GM12878 (cell line): ENCODE measurements around the gene ZBTB38. TPM values are rescaled to one million over a fixed set of nuclear protein-coding genes. Genes with fewer than 3 reads are reported as not detected.

Experiments
- ATAC-seq: fragments of 200-7000 bp; cut with Tn5 transposase; 3 replicates; pipeline ENCODE4 v1.9.1; 2020; ENCODE audit warnings: mild to moderate bottlenecking, moderate library complexity
- BruUV-seq: library from RNA; stranded (reverse); fragments of 400-500 nt; replicated peaks from 2 replicates; lab custom pipeline; 2021; lab: Mats Ljungman, UMichigan
- CTCF ChIA-PET: fragments of 300-600 bp; sonication (Branson Sonifier 250); formaldehyde crosslinking; extraction: SDS; loops from one replicate; lab custom pipeline; 2021; ENCODE audit warnings: inconsistent platforms; lab: Yijun Ruan, JAX
- POLR2A ChIA-PET: fragments of 350-600 bp; formaldehyde crosslinking; extraction: SDS; loops from one replicate; lab custom pipeline; 2021; ENCODE audit warnings: inconsistent platforms; lab: Charles Lee
- RAD21 ChIA-PET: fragments of 300-600 bp; sonication (Branson Sonifier 250); formaldehyde crosslinking; loops from one replicate; lab custom pipeline; 2023; ENCODE audit warnings: antibody characterized with exemption; ENCODE audit not compliant: unreplicated experiment; lab: Charles Lee
- SMC1A ChIA-PET: fragments of 300-600 bp; sonication (Branson Sonifier 250); formaldehyde crosslinking; loops from one replicate; lab custom pipeline; 2023; ENCODE audit not compliant: unreplicated experiment, uncharacterized antibody; lab: Charles Lee
- DNase-seq: peaks from one replicate; pipeline ENCODE4 v3.0.0-alpha.2; 2011; ENCODE audit warnings: low read depth, low spot score
- FAIRE-seq: peaks from 3 replicates; lab custom pipeline; 2011; peaks lifted over from hg19 to GRCh38; lab: Jason Lieb, UNC
- H2AFZ ChIP-seq: 2 replicates; pipeline ENCODE4 v1.6.0; 2011; ENCODE audit warnings: low read depth, low read length, control low read depth; ENCODE audit not compliant: control insufficient read depth
- H3K27ac ChIP-seq: 2 replicates; pipeline ENCODE4 v1.5.1; 2011; ENCODE audit warnings: control low read depth; ENCODE audit not compliant: control insufficient read depth, insufficient read depth
- H3K27me3 ChIP-seq, 2 experiments: replicated peaks in 1 of 2; 2 replicates each; pipeline versions ENCODE4 v1.6.0 to v1.6.1; 2011; ENCODE audit warnings: low read length in 1 of 2; ENCODE audit not compliant: control insufficient read depth in 2 of 2, insufficient read depth in 2 of 2
- H3K36me3 ChIP-seq, 2 experiments: 2 replicates each; pipeline ENCODE4 v1.5.1; 2011; ENCODE audit warnings: low read length in 1 of 2; ENCODE audit not compliant: control insufficient read depth in 2 of 2, insufficient read depth in 2 of 2
- H3K4me1 ChIP-seq: 2 replicates; pipeline ENCODE4 v1.6.1; 2011; ENCODE audit warnings: mild to moderate bottlenecking, low read length, moderate library complexity, mixed read lengths; ENCODE audit not compliant: control insufficient read depth, insufficient read depth
- H3K4me2 ChIP-seq: 2 replicates; pipeline ENCODE4 v1.6.0; 2011; ENCODE audit warnings: control low read depth; ENCODE audit not compliant: control insufficient read depth, insufficient read depth
- H3K4me3 ChIP-seq: fragments of 200-600 bp; sonication (generic); 2 replicates; pipeline ENCODE4 v1.5.1; 2016
- H3K79me2 ChIP-seq: 2 replicates; pipeline ENCODE4 v1.6.0; 2011; ENCODE audit warnings: low read length; ENCODE audit not compliant: control insufficient read depth, insufficient read depth
- H3K9ac ChIP-seq: 2 replicates; pipeline ENCODE4 v1.8.0; 2011; ENCODE audit warnings: low read length, control low read depth, mixed read lengths; ENCODE audit not compliant: control insufficient read depth, insufficient read depth
- H3K9me3 ChIP-seq: replicated peaks from 3 replicates; pipeline ENCODE4 v1.5.1; 2011; ENCODE audit warnings: mild to moderate bottlenecking, low read length; ENCODE audit not compliant: control insufficient read depth, insufficient read depth
- H4K20me1 ChIP-seq: 2 replicates; pipeline ENCODE4 v1.6.0; 2011; ENCODE audit not compliant: control insufficient read depth, insufficient read depth
- CREM ChIP-seq: IDR thresholded peaks from 2 replicates; pipeline ENCODE4 v1.6.1; 2014; ENCODE audit warnings: antibody characterized with exemption, low read depth
- EED ChIP-seq: sonication (generic); IDR thresholded peaks from 2 replicates; pipeline ENCODE4 v1.6.1; 2016; ENCODE audit warnings: antibody characterized with exemption, low read depth
- EP300 ChIP-seq, 2 experiments: fragments of 150-350 bp in 1 of 2; IDR thresholded peaks; 2 replicates each; pipeline ENCODE4 v1.6.1; 2011 to 2012; ENCODE audit warnings: low read depth in 2 of 2, low read length in 2 of 2, borderline replicate concordance in 1 of 2, improper control_type of control experiment in 1 of 2, inconsistent platforms in 1 of 2; ENCODE audit not compliant: control insufficient read depth in 1 of 2
- ESRRA ChIP-seq: IDR thresholded peaks from 2 replicates; pipeline ENCODE4 v1.6.1; 2012; ENCODE audit warnings: mild to moderate bottlenecking, low read length, improper control_type of control experiment
- IKZF1 ChIP-seq: fragments of 450-650 bp; conservative IDR thresholded peaks from 2 replicates; pipeline ENCODE4 v1.6.1; 2017; ENCODE audit warnings: antibody characterized with exemption, mild to moderate bottlenecking
- IKZF2 ChIP-seq, 2 experiments: fragments of 450-650 bp; IDR thresholded peaks; 2 replicates each; pipeline ENCODE4 v1.6.1; 2017; ENCODE audit warnings: mild to moderate bottlenecking in 2 of 2, moderate library complexity in 2 of 2
- IRF4 ChIP-seq: IDR thresholded peaks from 2 replicates; pipeline ENCODE4 v1.6.1; 2011; ENCODE audit warnings: low read depth, low read length
- KDM1A ChIP-seq: fragments of 200-600 bp; sonication (generic); IDR thresholded peaks from 2 replicates; pipeline ENCODE4 v1.6.1; 2016; ENCODE audit warnings: borderline replicate concordance
- MLLT1 ChIP-seq: fragments of 450-650 bp; IDR thresholded peaks from 2 replicates; pipeline ENCODE4 v1.6.1; 2016; ENCODE audit warnings: mild to moderate bottlenecking
- NBN ChIP-seq: fragments of 450-650 bp; IDR thresholded peaks from 2 replicates; pipeline ENCODE4 v1.6.1; 2016
- NR2C1 ChIP-seq: fragments of 450-650 bp; IDR thresholded peaks from 2 replicates; pipeline ENCODE4 v1.6.1; 2017; ENCODE audit warnings: antibody characterized with exemption, mild to moderate bottlenecking, moderate library complexity
- POU2F2 ChIP-seq: IDR thresholded peaks from 3 replicates; pipeline ENCODE4 v1.6.1; 2011; ENCODE audit warnings: low read depth, mild to moderate bottlenecking, low read length, borderline replicate concordance
- RAD51 ChIP-seq: fragments of 450-650 bp; IDR thresholded peaks from 2 replicates; pipeline ENCODE4 v1.6.1; 2016; ENCODE audit warnings: moderate library complexity, mild to moderate bottlenecking, inconsistent platforms
- RUNX3 ChIP-seq: IDR thresholded peaks from 2 replicates; pipeline ENCODE4 v1.6.1; 2012; ENCODE audit warnings: low read length, inconsistent platforms
- SPI1 ChIP-seq: IDR thresholded peaks from 2 replicates; pipeline ENCODE4 v1.6.1; 2011; ENCODE audit warnings: low read depth, mild to moderate bottlenecking, low read length, moderate library complexity, borderline replicate concordance; ENCODE audit not compliant: insufficient read depth
- USF1 ChIP-seq: IDR thresholded peaks from 2 replicates; pipeline ENCODE4 v1.6.1; 2011; ENCODE audit warnings: borderline replicate concordance, low read depth, mild to moderate bottlenecking, moderate library complexity, mixed read lengths, low read length; ENCODE audit not compliant: insufficient read depth; ENCODE audit errors: extremely low read length
- ZBTB33 ChIP-seq: fragments of 450-650 bp; IDR thresholded peaks from 2 replicates; pipeline ENCODE4 v1.6.1; 2017; ENCODE audit warnings: mild to moderate bottlenecking
- WGBS: methylation state at CpG from one replicate; pipeline ENCODE4 v1.1.6; 2016; ENCODE audit warnings: low lambda C conversion rate; ENCODE audit not compliant: insufficient replicate concordance, insufficient coverage; ENCODE audit errors: missing lambda C conversion rate; 5-methylcytosine and 5-hydroxymethylcytosine counted together
- in situ Hi-C: fragments of 300-500 bp; cut with MboI; formaldehyde crosslinking; loops from 9 replicates; pipeline ENCODE4 v1.14.3; 2018; ENCODE audit warnings: mixed read lengths
- intact Hi-C: fragments of 100-400 bp; cut with micrococcal nuclease; formaldehyde crosslinking; loops from one replicate; pipeline ENCODE4 v1.14.2; 2022; ENCODE audit not compliant: unreplicated experiment
- polyA plus RNA-seq, 11 experiments: library from polyadenylated mRNA; depleted of rRNA in 4 of 11; unstranded in 6 of 11; stranded (reverse) in 5 of 11; fragments of >200 nt; fragmentation: Nextera tagmentation in 4 of 11; fragmentation: Illumina TruSeq in 1 of 11; extraction: Ambion mirVana in 4 of 11; extraction: Trizol in 1 of 11; gene quantifications; 1 replicate in 1 of 11; 2 replicates in 10 of 11; pipeline versions ENCODE4 v1.2.1 to v1.2.3, GENCODE V29; 2011 to 2016; ENCODE audit warnings: inconsistent platforms in 2 of 11, missing spikeins in 2 of 11, low read depth in 1 of 11
- total RNA-seq, 4 experiments: library from RNA; depleted of rRNA in 3 of 4; stranded (reverse); fragments of >200 nt in 3 of 4; fragmentation: Illumina TruSeq in 1 of 4; extraction: Trizol in 1 of 4; gene quantifications; 2 replicates each; pipeline versions ENCODE4 v1.2.1 to v1.2.3, GENCODE V29; 2013 to 2021

The ZBTB38 gene
- total and polyA plus RNA-seq, 10 of the 15 experiments (the other 5 are each of a cell fraction or from before 2014, with no cell fraction given) = 34.2 to 115 (median 88.6) TPM

GRCh38 chr3:141375381-141376301 lies 7.3 kb downstream of the ZBTB38 start:
- H3K27ac ChIP-seq = peak overlapping the region; percentile 94
- in situ Hi-C loops (no loop called here), intact Hi-C loops (no loop called here)
- peaks cover 19% of the 10 kb centered on the region for H3K79me2 ChIP-seq
- DNase-seq (no peak), ATAC-seq (no peak), FAIRE-seq (no peak)
- peaks cover 88% of the 10 kb centered on the region for H3K4me1 ChIP-seq
- RAD21 ChIA-PET = interaction anchor here (0.6 to 6.6 kb wide), 13 partner anchors 10 to 77 kb away, joined by 3 to 59 read pairs (median 4); no protein-coding TSS in a partner anchor
- POLR2A ChIA-PET = interaction anchor here (0.6 to 18.5 kb wide), 10 partner anchors 7 to 64 kb away, joined by 3 to 453 read pairs (median 4); no protein-coding TSS in a partner anchor
- peak overlapping the region; percentile 37; the same call in 1 of the 2 replicates for H3K9ac ChIP-seq
- peak overlapping the region; percentile 20 for H2AFZ ChIP-seq
- CTCF ChIA-PET = interaction anchor here (0.7 to 3.1 kb wide), 6 partner anchors 9 to 64 kb away, joined by 3 to 11 read pairs (median 4); no protein-coding TSS in a partner anchor
- 0 out of 2 replicates have a peak overlapping the region, but pooled peaks have one; percentile 1 for H3K4me3 ChIP-seq
- WGBS = 55% methylated on average over 10 of the region's 10 CpGs
- no peaks in the 10 kb centered on the region; the same call in 1 of the 3 replicates for H3K9me3 ChIP-seq
- no TSS peak for BruUV-seq
- H3K27me3 ChIP-seq = no peaks in the 10 kb centered on the region
- peak overlapping the region; percentile 46 for H3K4me2 ChIP-seq
- H4K20me1 ChIP-seq = no peaks in the 10 kb centered on the region
- no peaks in the 10 kb centered on the region for H3K36me3 ChIP-seq
- SMC1A ChIA-PET = interaction anchor here (0.6 to 19.8 kb wide), 14 partner anchors 8 to 185 kb away, joined by 3 to 573 read pairs (median 5); no protein-coding TSS in a partner anchor
- TF ChIP-seq IRF4 (0 out of 2 replicates have a peak, but pooled peaks have one; percentile 9), IKZF1 (0 out of 2 replicates have a peak, but pooled peaks have one; percentile 26), CREM (no peak), USF1 (peak; percentile 10), SPI1 (peak; percentile 50), ESRRA (no peak), NBN (0 out of 2 replicates have a peak, but pooled peaks have one; percentile 12), RAD51 (peak; percentile 52; the same call in 1 of the 2 replicates), EP300 (IDR thresholded peaks at IDR 0.05; ENCODE audit: borderline replicate concordance in 1 of 2, control insufficient read depth in 1 of 2, low read depth in 2 of 2, low read length in 2 of 2) (no peak), RUNX3 (peak; percentile 28; the same call in 1 of the 2 replicates), POU2F2 (no peak), EED (peak; percentile 54), KDM1A (no peak), IKZF2 (IDR thresholded peaks at IDR 0.05) (peak; percentile 15 to 28; a peak in 2 of 4 replicates), NR2C1 (no peak), MLLT1 (0 out of 2 replicates have a peak, but pooled peaks have one; percentile 29), ZBTB33 (0 out of 2 replicates have a peak, but pooled peaks have one; percentile 12)
